Esophagus muscularis mucosa (tissue), 3 donors: ENCODE data around the gene ASTN2.

Source experiments
- POLR2A ChIP-seq: fragments of 450-650 bp; IDR thresholded peaks from one replicate; pipeline ENCODE4 v1.6.1; 2017; ENCODE audit warnings: antibody characterized with exemption, moderate library complexity, mild to moderate bottlenecking, low read depth
- TF ChIP-seq, protein P1 (sequence below), 3 experiments: fragments of 200-600 bp in 2 of 3; fragments of 450-650 bp in 1 of 3; sonication (generic) in 2 of 3; IDR thresholded peaks; one replicate each; pipeline ENCODE4 v1.5.1; 2017 to 2019; ENCODE audit warnings: antibody characterized with exemption in 3 of 3, mild to moderate bottlenecking in 2 of 3, moderate library complexity in 1 of 3

GRCh38 chr9:116687074-116687753, 727.6 kb downstream of the ASTN2 start, which contains the start of gene TRIM32:
- TF ChIP-seq POLR2A, result no peak
- TF ChIP-seq, protein P1, sequence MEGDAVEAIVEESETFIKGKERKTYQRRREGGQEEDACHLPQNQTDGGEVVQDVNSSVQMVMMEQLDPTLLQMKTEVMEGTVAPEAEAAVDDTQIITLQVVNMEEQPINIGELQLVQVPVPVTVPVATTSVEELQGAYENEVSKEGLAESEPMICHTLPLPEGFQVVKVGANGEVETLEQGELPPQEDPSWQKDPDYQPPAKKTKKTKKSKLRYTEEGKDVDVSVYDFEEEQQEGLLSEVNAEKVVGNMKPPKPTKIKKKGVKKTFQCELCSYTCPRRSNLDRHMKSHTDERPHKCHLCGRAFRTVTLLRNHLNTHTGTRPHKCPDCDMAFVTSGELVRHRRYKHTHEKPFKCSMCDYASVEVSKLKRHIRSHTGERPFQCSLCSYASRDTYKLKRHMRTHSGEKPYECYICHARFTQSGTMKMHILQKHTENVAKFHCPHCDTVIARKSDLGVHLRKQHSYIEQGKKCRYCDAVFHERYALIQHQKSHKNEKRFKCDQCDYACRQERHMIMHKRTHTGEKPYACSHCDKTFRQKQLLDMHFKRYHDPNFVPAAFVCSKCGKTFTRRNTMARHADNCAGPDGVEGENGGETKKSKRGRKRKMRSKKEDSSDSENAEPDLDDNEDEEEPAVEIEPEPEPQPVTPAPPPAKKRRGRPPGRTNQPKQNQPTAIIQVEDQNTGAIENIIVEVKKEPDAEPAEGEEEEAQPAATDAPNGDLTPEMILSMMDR (IDR thresholded peaks at IDR 0.05), result no peak
